Measurements from ENCODE around the gene ATP8A2.

DNA sequence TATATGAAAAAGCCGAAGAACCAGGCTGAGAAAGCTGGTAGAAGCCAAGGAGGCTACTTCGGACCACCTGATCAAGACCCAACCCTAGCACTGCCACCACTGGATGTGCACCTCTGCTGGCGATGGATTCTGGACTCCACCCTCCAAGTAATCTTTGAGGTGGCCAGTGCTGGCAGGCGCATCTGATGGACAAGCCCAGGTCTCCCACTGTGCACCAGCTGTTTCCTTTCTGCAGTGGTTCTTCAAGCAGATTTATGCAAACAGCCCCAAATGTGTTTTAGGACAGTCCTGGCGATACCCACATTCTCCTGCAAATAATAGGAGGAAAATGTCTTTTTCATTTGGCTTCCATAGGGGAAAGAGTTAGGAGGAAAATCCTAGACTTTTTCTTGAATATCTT, 507.7 kb downstream of the ATP8A2 start:
- TF ChIP-seq, protein P1, sequence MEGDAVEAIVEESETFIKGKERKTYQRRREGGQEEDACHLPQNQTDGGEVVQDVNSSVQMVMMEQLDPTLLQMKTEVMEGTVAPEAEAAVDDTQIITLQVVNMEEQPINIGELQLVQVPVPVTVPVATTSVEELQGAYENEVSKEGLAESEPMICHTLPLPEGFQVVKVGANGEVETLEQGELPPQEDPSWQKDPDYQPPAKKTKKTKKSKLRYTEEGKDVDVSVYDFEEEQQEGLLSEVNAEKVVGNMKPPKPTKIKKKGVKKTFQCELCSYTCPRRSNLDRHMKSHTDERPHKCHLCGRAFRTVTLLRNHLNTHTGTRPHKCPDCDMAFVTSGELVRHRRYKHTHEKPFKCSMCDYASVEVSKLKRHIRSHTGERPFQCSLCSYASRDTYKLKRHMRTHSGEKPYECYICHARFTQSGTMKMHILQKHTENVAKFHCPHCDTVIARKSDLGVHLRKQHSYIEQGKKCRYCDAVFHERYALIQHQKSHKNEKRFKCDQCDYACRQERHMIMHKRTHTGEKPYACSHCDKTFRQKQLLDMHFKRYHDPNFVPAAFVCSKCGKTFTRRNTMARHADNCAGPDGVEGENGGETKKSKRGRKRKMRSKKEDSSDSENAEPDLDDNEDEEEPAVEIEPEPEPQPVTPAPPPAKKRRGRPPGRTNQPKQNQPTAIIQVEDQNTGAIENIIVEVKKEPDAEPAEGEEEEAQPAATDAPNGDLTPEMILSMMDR (IDR thresholded peaks at IDR 0.05), result no peak
- TF ChIP-seq POLR2AphosphoS5 (IDR thresholded peaks at IDR 0.05) (no peak), POLR2A (IDR thresholded peaks at IDR 0.05) (no peak)
